ENCODE measurements around the gene ENPEP. TPM values are rescaled to one million over a fixed set of nuclear protein-coding genes. Genes with fewer than 3 reads are reported as not detected.

Gene ENPEP
- total and polyA plus RNA-seq, 2 of the 13 experiments (the other 11 are each of a cell fraction or from before 2014, with no cell fraction given), result not detected

DNA sequence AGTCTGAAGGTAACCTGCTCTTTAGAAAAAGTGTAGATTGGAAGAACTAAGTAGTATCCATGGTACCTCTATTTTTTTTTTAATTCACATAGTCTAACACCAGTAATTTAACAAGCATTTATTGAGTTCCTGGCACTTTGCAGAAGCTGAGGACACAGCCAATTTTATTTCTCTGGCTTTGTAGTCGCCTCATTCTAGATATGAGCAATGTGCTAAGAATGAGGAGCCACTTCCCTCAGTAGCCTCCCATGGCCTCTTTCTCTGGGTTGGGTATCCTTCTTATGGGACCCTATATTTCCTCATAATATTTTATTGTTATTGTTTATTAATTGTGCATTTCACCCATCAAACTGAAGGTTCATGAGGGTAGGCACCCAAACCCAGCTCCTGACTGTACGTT, 67.6 kb downstream of the ENPEP start:
- Histone ChIP-seq H3K27me3 (ENCODE audit: control insufficient read depth in 1 of 2, insufficient read depth in 2 of 2, low read length in 2 of 2) (no peaks in the 10 kb centered on the region), H3K4me2 (ENCODE audit: low read depth, low read length) (no peak overlapping the region), H3K4me3 (replicated peaks in 1 of 3; ENCODE audit: insufficient read depth in 1 of 3, low read depth in 2 of 3, low read length in 3 of 3) (no peak overlapping the region), H3K36me3 (replicated peaks in 1 of 2; ENCODE audit: control insufficient read depth in 1 of 2, insufficient read depth in 2 of 2, low read length in 2 of 2) (no peaks in the 10 kb centered on the region), H2AFZ (ENCODE audit: low read length) (no peak overlapping the region), H3K79me2 (ENCODE audit: insufficient read depth, low read length) (no peaks in the 10 kb centered on the region), H3K27ac (ENCODE audit: extremely low read length, insufficient read depth, low read length) (no peak overlapping the region), H3K4me1 (ENCODE audit: insufficient read depth, low read length) (no peaks in the 10 kb centered on the region), H3K9ac (ENCODE audit: insufficient read depth, low read depth, low read length) (no peak overlapping the region), H3K9me3 (ENCODE audit: low read length) (no peaks in the 10 kb centered on the region), H4K20me1 (ENCODE audit: insufficient read depth, low read length) (no peaks in the 10 kb centered on the region)
- TF ChIP-seq ZNF136 (CRISPR knock-in tag; IDR thresholded peaks at IDR 0.05; ENCODE audit: low read depth) (no peak), ZSCAN30 (CRISPR knock-in tag; IDR thresholded peaks at IDR 0.05) (no peak), ZEB1 (IDR thresholded peaks at IDR 0.05; ENCODE audit: insufficient replicate concordance, low read depth) (no peak), SOX13 (IDR thresholded peaks at IDR 0.05) (no peak), SOX13 (CRISPR knock-in tag; conservative IDR thresholded peaks at IDR 0.05 in 1 of 2, IDR thresholded peaks at IDR 0.05 in 1 of 2) (no peak), ZMYM3 (CRISPR knock-in tag; IDR thresholded peaks at IDR 0.05) (no peak)
- TF ChIP-seq, protein P1, sequence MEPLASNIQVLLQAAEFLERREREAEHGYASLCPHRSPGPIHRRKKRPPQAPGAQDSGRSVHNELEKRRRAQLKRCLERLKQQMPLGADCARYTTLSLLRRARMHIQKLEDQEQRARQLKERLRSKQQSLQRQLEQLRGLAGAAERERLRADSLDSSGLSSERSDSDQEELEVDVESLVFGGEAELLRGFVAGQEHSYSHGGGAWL (CRISPR knock-in tag; IDR thresholded peaks at IDR 0.05), result no peak
- ChIA-PET POLR2A (no interaction called here), CTCF (ENCODE audit: low intra/inter-chr PET ratio, low total read pairs) (no interaction called here)
- DNase-seq (ENCODE audit: low spot score) (no peak), FAIRE-seq (no peak), ATAC-seq (no peak)
- BruUV-seq (replicated peaks), result no TSS peak
- intact Hi-C loops (cut with micrococcal nuclease; ENCODE audit: unreplicated experiment), result no loop called here
- in situ Hi-C loops (cut with HindIII; ENCODE audit: extremely low pct_ligation_motif_present, low pct_unique_long_range_greater_than_20kb), result no loop called here
- WGBS (ENCODE audit: low lambda C conversion rate), result 18% methylated on average over 2 of the region's 2 CpGs

DNA sequence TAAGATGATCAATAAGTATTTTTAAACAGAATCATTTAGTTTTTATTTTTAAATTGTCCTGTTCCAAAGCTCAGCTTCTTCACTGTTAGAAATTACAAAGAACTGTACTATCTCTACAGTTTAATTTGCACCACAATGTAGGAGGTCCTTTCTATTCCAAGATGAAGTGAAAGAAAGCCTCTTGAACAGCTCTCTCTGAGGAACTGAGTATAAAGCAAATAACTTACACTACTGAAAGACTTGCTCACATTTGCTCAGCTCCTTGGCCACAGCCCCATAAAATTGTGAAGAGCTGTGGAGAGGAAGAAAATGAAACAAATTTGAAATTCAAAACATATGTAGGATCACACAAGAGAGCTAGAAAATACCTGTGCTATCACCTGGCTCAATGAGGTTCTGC, 68.6 kb downstream of the ENPEP start:
- H3K4me3 ChIP-seq (replicated peaks in 1 of 3; ENCODE audit: insufficient read depth in 1 of 3, low read depth in 2 of 3, low read length in 3 of 3), result no peak overlapping the region
- H4K20me1 ChIP-seq (ENCODE audit: insufficient read depth, low read length), result no peaks in the 10 kb centered on the region
- in situ Hi-C loops (cut with HindIII; ENCODE audit: extremely low pct_ligation_motif_present, low pct_unique_long_range_greater_than_20kb), result no loop called here
- intact Hi-C loops (cut with micrococcal nuclease; ENCODE audit: unreplicated experiment), result no loop called here
- no TSS peak for BruUV-seq (replicated peaks)
- H3K9me3 ChIP-seq (ENCODE audit: low read length), result no peaks in the 10 kb centered on the region
- ChIA-PET POLR2A (no interaction called here), CTCF (ENCODE audit: low intra/inter-chr PET ratio, low total read pairs) (no interaction called here)
- H3K27me3 ChIP-seq (ENCODE audit: control insufficient read depth in 1 of 2, insufficient read depth in 2 of 2, low read length in 2 of 2), result no peaks in the 10 kb centered on the region
- DNase-seq (ENCODE audit: low spot score), result no peak
- H3K4me2 ChIP-seq (ENCODE audit: low read depth, low read length), result no peak overlapping the region
- ATAC-seq, result no peak
- no peak overlapping the region for H3K27ac ChIP-seq (ENCODE audit: extremely low read length, insufficient read depth, low read length)
- H3K79me2 ChIP-seq (ENCODE audit: insufficient read depth, low read length), result no peaks in the 10 kb centered on the region
- H2AFZ ChIP-seq (ENCODE audit: low read length), result no peak overlapping the region
- no peaks in the 10 kb centered on the region for H3K36me3 ChIP-seq (replicated peaks in 1 of 2; ENCODE audit: control insufficient read depth in 1 of 2, insufficient read depth in 2 of 2, low read length in 2 of 2)
- no peaks in the 10 kb centered on the region for H3K4me1 ChIP-seq (ENCODE audit: insufficient read depth, low read length)
- FAIRE-seq, result no peak
- no peak for TF ChIP-seq HNRNPUL1 (IDR thresholded peaks at IDR 0.05; ENCODE audit: low read depth, low read length)
- no peak for TF ChIP-seq ZNF549 (CRISPR knock-in tag; IDR thresholded peaks at IDR 0.05)
- no peak for TF ChIP-seq MEIS2 (CRISPR knock-in tag; IDR thresholded peaks at IDR 0.05)
- TF ChIP-seq KDM6A (CRISPR knock-in tag; IDR thresholded peaks at IDR 0.05; ENCODE audit: low read depth), result no peak
- no peak overlapping the region for H3K9ac ChIP-seq (ENCODE audit: insufficient read depth, low read depth, low read length)

Measured in HepG2 (cell line).